HK-2 (cell line): Measurements from ENCODE around the gene EHD2.

Source experiments
- DNase-seq: peaks from one replicate; pipeline ENCODE4 v3.0.0-alpha.2; 2018; ENCODE audit not compliant: unreplicated experiment

EHD2 gene

GRCh38 chr19:47691090-47691489, 22.1 kb upstream of the EHD2 start:
- no peak for DNase-seq

- no peak for DNase-seq
These were observed 21.4 kb upstream of the EHD2 start for GRCh38 chr19:47691782-47692181.

GRCh38 chr19:47693489-47693888, 19.7 kb upstream of the EHD2 start:
- DNase-seq, result no peak

GRCh38 chr19:47693903-47694302, 19.3 kb upstream of the EHD2 start:
- DNase-seq, result no peak

- no peak for DNase-seq
These were observed 18.6 kb upstream of the EHD2 start for GRCh38 chr19:47694466-47695273.

- no peak for DNase-seq
These were observed 17.5 kb upstream of the EHD2 start for GRCh38 chr19:47695533-47696262.

- no peak for DNase-seq
These were observed 16.6 kb upstream of the EHD2 start for GRCh38 chr19:47696635-47697034.

GRCh38 chr19:47697863-47698609, 15.2 kb upstream of the EHD2 start:
- peak; percentile 82 for DNase-seq

GRCh38 chr19:47698631-47699359, 14.4 kb upstream of the EHD2 start:
- DNase-seq, result no peak

GRCh38 chr19:47699360-47699917, 13.8 kb upstream of the EHD2 start:
- DNase-seq, result peak; percentile 62

- DNase-seq, result no peak
These were observed 12.1 kb upstream of the EHD2 start for GRCh38 chr19:47700934-47701716.

GRCh38 chr19:47701717-47702552, 11.3 kb upstream of the EHD2 start:
- no peak for DNase-seq

- no peak for DNase-seq
These were observed 10.6 kb upstream of the EHD2 start for GRCh38 chr19:47702671-47703070.

- no peak for DNase-seq
These were observed 9.9 kb upstream of the EHD2 start for GRCh38 chr19:47703301-47703700.

- no peak for DNase-seq
These were observed 9.2 kb upstream of the EHD2 start for GRCh38 chr19:47704024-47704423.

GRCh38 chr19:47704656-47705055, 8.6 kb upstream of the EHD2 start:
- DNase-seq, result no peak

- peak; percentile 77 for DNase-seq
These were observed 5.9 kb upstream of the EHD2 start for GRCh38 chr19:47707135-47707925.

GRCh38 chr19:47711652-47712242, 1.5 kb upstream of the EHD2 start:
- no peak for DNase-seq

- no peak for DNase-seq
These were observed 1.1 kb downstream of the EHD2 start for GRCh38 chr19:47714339-47714738.
